Motor neuron (in vitro differentiated cells): ENCODE data around the gene SETX. TPM values are rescaled to one million over a fixed set of nuclear protein-coding genes. Genes with fewer than 3 reads are reported as not detected.
"Not testable (repeated sequence)": the region's sequence is repeated elsewhere in the genome, so short reads cannot be mapped to it uniquely, and the experiment has no call there.

ENCODE experiments used
- ATAC-seq, 8 experiments: fragments of 200-7000 bp; cut with Tn5 transposase; replicated peaks in 6 of 8; 2 replicates each; pipeline ENCODE4 v1.8.0; 2021; ENCODE audit warnings: mild to moderate bottlenecking in 8 of 8, moderate library complexity in 8 of 8
- H3K27ac ChIP-seq, 2 donors: fragments of 250-450 bp; sonication (Bioruptor Pico); 2 replicates each; pipeline ENCODE4 v1.9.0; 2021; ENCODE audit warnings: antibody characterized with exemption in 2 of 2, mild to moderate bottlenecking in 2 of 2, moderate library complexity in 1 of 2
- H3K4me1 ChIP-seq, 2 donors: fragments of 250-450 bp; sonication (Bioruptor Pico); replicated peaks in 1 of 2; 2 replicates each; pipeline ENCODE4 v1.6.1; 2021; ENCODE audit warnings: antibody characterized with exemption in 2 of 2, mild to moderate bottlenecking in 2 of 2, moderate library complexity in 1 of 2
- H3K4me3 ChIP-seq, 5 donors: fragments of 250-450 bp; sonication (Bioruptor Pico); 2 replicates each; pipeline ENCODE4 v1.9.0; 2021; ENCODE audit warnings: antibody characterized with exemption in 5 of 5, mild to moderate bottlenecking in 5 of 5, moderate library complexity in 4 of 5
- whole genome bisulfite sequencing, 10 experiments: fragments of 450-650 bp; shearing (Covaris generic); methylation state at CpG; one replicate each; pipeline ENCODE4 v1.0.0; 2022; 5-methylcytosine and 5-hydroxymethylcytosine counted together
- in situ Hi-C, 9 experiments: fragments of 400-800 bp; cut with MboI; loops; one replicate each; pipeline ENCODE4 v1.15.0; 2021; ENCODE audit warnings: low sequenced_read_pairs in 9 of 9, low pct_unique_long_range_greater_than_20kb in 2 of 9; ENCODE audit not compliant: unreplicated experiment in 9 of 9
- total RNA-seq, 8 experiments: library from RNA; unstranded; fragments of 300-600 nt; gene quantifications; 2 replicates each; pipeline versions ENCODE4 v1.2.3 to v1.2.4, GENCODE V29; 2022

SETX gene, protein sequence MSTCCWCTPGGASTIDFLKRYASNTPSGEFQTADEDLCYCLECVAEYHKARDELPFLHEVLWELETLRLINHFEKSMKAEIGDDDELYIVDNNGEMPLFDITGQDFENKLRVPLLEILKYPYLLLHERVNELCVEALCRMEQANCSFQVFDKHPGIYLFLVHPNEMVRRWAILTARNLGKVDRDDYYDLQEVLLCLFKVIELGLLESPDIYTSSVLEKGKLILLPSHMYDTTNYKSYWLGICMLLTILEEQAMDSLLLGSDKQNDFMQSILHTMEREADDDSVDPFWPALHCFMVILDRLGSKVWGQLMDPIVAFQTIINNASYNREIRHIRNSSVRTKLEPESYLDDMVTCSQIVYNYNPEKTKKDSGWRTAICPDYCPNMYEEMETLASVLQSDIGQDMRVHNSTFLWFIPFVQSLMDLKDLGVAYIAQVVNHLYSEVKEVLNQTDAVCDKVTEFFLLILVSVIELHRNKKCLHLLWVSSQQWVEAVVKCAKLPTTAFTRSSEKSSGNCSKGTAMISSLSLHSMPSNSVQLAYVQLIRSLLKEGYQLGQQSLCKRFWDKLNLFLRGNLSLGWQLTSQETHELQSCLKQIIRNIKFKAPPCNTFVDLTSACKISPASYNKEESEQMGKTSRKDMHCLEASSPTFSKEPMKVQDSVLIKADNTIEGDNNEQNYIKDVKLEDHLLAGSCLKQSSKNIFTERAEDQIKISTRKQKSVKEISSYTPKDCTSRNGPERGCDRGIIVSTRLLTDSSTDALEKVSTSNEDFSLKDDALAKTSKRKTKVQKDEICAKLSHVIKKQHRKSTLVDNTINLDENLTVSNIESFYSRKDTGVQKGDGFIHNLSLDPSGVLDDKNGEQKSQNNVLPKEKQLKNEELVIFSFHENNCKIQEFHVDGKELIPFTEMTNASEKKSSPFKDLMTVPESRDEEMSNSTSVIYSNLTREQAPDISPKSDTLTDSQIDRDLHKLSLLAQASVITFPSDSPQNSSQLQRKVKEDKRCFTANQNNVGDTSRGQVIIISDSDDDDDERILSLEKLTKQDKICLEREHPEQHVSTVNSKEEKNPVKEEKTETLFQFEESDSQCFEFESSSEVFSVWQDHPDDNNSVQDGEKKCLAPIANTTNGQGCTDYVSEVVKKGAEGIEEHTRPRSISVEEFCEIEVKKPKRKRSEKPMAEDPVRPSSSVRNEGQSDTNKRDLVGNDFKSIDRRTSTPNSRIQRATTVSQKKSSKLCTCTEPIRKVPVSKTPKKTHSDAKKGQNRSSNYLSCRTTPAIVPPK (N-terminal part only)
- 10 to 100 TPM; 23.8 to 55.6 (median 35.8) TPM for total RNA-seq

DNA sequence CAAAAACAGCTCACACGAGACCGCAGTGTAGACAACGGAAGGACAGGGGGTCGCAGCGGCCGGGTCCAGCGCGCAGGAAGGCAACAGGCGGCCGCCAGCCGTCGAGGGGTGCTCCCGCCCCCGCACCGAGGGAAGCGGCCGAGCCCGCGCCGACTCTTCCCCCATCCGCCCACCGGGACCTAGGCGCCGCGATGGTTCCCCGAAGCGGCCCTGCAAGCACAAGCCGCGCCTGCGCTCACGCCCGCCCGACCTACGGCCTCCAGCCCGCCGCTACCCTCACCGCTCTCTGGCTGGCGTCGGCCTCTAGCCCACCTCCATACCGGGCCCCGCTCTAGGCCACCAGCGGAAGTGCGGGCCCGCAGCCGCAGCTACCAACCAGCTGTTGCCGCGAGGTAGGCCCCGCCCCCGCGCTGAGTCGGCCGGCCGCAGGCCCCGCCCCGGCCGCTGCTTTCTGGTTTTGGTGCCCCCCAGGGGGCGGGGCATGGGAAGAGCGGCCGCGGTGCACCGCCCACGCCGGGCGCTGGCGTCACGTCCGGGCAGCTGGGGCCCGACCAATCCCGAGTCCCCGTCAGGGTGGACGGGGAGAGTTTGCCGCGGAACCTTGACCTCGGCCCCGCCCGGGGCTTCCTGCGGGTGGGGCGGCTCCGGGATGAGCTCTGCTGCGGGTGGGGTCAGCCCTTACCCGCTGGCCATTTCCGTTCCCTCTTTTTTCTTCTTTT is at the start of gene SETX:
Gene SETX, minus strand, starts transcription at position 350 of the 719 bp plus-strand sequence. CDS start 5,558 bp downstream, outside the sequence.
- in situ Hi-C loops, result no loop called here
- Histone ChIP-seq H3K4me3 (peak within 1 kb of the TSS; percentile 54 to 87 (median 76)), H3K27ac (peak within 1 kb of the TSS; percentile 65 to 85), H3K4me1 (peaks cover 10 to 14% of the 10 kb centered on the region in 2 donors)
- 0% methylated on average over 2 to 16 of the region's 82 CpGs; no CpG with 5 or more reads in 6 of the 10 experiments for WGBS, 10 experiments
- peak; percentile 86 to 97 (median 96) for ATAC-seq

DNA sequence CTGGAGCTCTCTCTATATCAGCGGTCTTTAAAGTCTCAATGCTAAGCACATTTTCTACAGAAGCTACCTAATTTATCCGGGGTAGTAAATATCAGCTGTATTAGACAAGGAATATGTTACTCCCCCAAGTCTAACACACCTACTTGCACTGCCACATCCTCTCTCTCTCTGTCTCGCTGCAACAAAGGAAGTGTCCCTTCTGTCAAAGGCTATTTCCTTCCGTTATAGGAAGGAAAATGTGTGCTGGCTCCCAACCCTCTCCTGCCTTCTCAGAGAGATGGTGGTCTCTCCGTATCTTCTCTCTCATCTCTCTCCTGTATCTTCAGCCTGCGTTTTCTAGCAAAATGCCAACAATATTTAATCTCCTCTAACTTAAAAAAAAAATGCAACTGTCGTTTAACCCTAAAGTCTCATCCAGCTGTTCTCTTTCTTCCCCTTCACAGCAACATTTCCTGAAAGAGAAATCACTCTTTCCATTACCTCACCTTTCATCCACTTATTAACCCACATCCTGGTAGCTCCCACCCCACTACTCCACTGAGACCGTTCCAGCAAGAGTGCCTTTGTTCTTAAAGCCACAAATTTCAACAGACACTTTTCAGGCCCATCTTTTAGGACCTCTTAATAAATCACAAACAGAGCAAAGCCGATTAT is 49.6 kb upstream of the SETX start:
- no peak for ATAC-seq
- WGBS, 10 experiments, result 26 to 93% (median 88%) methylated on average over 3 to 8 of the region's 9 CpGs
- Histone ChIP-seq H3K4me1 (peaks cover 7% of the 10 kb centered on the region in 2 donors), H3K27ac (no peak overlapping the region), H3K4me3 (no peak overlapping the region)
- in situ Hi-C loops, result loop anchor here in 1 of 9 experiments (25.0 kb wide), 1 partner anchor 408 kb away; no protein-coding TSS in a partner anchor

DNA sequence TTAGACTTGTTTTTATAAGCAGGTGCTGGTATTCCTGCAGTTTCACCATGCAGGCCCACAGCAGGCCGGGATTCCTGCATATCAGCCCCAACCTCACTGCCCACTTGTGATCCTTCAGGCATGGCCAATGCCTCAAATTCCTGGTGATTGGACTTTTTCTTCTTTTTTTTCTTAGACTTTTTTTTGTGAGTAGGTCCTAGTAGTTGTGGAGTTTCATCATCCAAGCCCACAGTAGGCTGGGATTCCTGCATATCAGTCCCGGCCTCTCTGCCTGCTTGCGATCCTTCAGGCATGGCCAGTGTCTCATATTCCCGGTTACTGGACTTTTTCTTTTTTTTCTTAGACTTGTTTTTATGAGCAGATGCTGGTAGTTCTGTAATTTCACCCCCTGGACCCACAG is 47.0 kb upstream of the SETX start:
- in situ Hi-C loops, result loop anchor here in 1 of 9 experiments (25.0 kb wide), 1 partner anchor 410 kb away; no protein-coding TSS in a partner anchor
- Histone ChIP-seq H3K4me1 (peaks cover 7% of the 10 kb centered on the region in 2 donors), H3K27ac (no peak overlapping the region), H3K4me3 (no peak overlapping the region)
- no peak for ATAC-seq
- 84 to 100% (median 99%) methylated on average over 1 to 4 of the region's 4 CpGs; no CpG with 5 or more reads in 2 of the 10 experiments for WGBS, 10 experiments

DNA sequence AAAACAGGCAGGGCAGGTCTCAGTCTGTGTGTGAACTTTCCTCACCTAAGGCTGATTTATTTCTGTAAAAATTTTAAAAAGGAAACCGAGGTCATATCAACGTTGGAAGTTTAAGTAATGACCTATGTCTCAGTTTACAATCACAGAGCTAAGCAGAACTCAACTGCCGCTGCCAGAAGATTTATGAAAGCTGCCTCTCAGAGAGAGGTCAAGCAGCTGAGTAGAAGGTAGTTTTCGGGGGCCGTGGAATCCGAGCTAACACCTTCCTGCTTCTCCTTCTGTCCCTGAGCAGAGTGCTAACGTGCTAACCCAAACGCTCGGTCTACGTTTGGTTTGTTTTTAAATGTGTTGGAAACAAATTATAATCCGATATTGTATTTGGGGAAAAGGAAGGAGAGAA is 40.8 kb upstream of the SETX start:
- 65 to 100% (median 91%) methylated on average over 1 to 11 of the region's 11 CpGs; no CpG with 5 or more reads in 2 of the 10 experiments for WGBS, 10 experiments
- Histone ChIP-seq H3K4me1 (no peaks in the 10 kb centered on the region), H3K27ac (no peak overlapping the region), H3K4me3 (no peak overlapping the region)
- ATAC-seq, result no peak
- in situ Hi-C loops, result no loop called here

DNA sequence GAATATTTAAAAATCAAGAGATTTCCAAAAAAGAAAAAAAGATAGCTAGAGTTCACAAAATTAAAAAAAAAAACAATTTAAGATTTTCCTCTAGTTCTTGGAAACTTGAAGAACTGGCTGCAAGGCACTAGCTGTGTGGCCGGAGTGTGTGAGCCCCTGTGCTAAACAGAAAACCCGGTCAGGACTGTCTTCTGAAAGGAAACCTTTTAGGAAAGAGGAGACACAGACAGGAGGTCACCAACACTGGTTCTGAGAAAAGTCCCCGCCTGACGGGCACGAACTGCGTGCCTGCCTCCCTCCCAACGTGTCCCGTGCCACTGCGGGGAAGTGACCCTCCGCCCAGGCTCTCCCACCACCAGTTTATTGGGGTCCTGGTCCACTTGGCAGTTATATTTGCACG is 36.7 kb upstream of the SETX start:
- in situ Hi-C loops, result no loop called here
- Histone ChIP-seq H3K27ac (no peak overlapping the region), H3K4me3 (no peak overlapping the region), H3K4me1 (no peaks in the 10 kb centered on the region)
- no peak for ATAC-seq
- 60 to 100% (median 90%) methylated on average over 1 to 8 of the region's 11 CpGs; no CpG with 5 or more reads in 2 of the 10 experiments for WGBS, 10 experiments

DNA sequence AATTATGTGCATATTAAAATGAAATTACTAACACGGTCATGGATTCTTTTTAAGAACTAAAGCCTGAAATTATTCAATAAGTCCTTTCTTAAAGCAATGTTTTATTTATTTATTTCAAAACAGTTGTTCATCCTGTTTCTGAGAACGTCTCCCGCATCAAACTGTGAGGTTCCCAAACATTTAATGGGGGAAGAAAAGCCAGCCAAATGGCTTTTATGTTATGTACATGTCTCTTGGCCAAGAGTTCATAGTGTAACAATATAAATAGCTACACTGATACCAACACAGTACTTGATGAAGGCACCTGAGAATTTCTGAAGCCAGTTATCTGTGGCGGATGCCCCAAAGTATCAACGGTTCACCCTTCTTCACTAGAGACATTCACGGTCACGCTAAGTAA is 36.2 kb upstream of the SETX start:
- WGBS, 10 experiments, result 53 to 83% (median 77%) methylated on average over 3 to 7 of the region's 7 CpGs; no CpG with 5 or more reads in 1 of the 10 experiments
- ATAC-seq, result no peak
- H3K4me1 ChIP-seq, result no peaks in the 10 kb centered on the region
- H3K27ac ChIP-seq, result no peak overlapping the region
- H3K4me3 ChIP-seq, result no peak overlapping the region
- in situ Hi-C loops, result no loop called here

DNA sequence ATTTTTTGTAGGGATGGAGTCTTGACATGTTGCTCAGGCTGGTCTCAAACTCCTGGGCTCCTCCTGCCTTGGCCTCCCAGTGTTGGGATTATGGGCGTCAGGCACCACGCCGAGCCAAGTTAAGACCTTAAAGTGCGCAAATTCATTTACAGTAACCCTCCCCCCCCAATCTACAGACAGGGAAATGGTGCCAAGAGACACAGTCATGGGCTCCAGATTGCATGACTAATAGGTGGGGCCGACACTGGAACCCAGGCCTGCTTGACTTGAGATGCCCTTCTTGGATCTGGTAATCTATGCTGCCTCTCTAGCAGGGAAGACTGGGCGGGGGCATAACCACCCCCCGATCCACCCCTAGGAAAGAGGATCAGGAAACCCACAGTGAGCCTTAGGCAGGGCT is 32.3 kb upstream of the SETX start:
- 25 to 100% (median 85%) methylated on average over 2 to 6 of the region's 7 CpGs; no CpG with 5 or more reads in 5 of the 10 experiments for WGBS, 10 experiments
- in situ Hi-C loops, result no loop called here
- no peak overlapping the region for H3K27ac ChIP-seq
- peak in 3 of 8 experiments; percentile 14 to 70 (median 32) for ATAC-seq
- no peak overlapping the region for H3K4me3 ChIP-seq
- H3K4me1 ChIP-seq, result no peaks in the 10 kb centered on the region

DNA sequence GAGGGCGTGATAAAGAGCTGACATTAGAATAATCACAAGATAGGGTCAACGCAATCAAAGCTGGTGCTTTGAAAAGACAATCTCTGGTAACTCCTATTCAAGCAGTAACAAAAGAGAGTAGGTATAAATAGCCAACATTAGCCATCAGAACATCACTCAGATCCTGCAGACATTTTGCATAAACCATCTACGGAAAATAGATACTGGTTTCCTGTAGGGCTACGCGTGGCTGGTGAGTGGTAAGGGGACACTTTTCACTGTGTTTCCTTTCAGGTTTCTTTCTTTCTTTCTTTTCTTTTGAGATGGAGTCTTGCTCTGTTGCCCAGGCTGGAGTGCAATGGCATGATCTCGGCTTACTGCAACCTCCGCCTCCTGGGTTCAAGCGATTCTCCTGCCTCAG is 29.6 kb upstream of the SETX start:
- no peak overlapping the region for H3K4me3 ChIP-seq

DNA sequence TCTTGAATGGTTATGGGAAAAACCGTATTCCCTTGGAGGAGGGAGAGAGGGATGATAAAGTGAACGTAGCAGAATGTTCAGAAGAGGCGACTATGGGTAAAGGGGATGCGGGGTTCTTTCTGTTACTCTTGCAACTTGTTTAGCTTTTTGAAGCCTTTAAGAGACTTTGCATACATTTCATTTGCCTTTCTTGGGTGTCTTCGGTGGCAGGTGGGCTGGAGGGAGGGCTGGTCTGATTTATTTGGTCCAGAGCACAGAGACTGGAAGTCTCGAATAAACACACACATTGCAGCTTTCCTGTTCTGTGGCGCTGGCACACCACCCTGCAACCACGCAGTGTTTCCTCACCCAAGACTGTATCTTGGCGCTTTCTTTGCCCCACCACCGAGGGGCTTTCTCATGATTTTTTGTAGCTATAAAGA is 28.7 kb upstream of the SETX start:
- in situ Hi-C loops, result no loop called here
- H3K27ac ChIP-seq, result no peak overlapping the region
- H3K4me3 ChIP-seq, result no peak overlapping the region
- ATAC-seq, result no peak
- WGBS, 10 experiments, result 83 to 100% (median 95%) methylated on average over 1 to 9 of the region's 10 CpGs; no CpG with 5 or more reads in 1 of the 10 experiments
- H3K4me1 ChIP-seq, result no peaks in the 10 kb centered on the region

More for the DNA sequence above, 29.6 kb upstream of the SETX start:
- WGBS, 10 experiments, result 76 to 100% (median 93%) methylated on average over 2 to 7 of the region's 8 CpGs; no CpG with 5 or more reads in 1 of the 10 experiments
- Histone ChIP-seq H3K4me1 (no peaks in the 10 kb centered on the region), H3K27ac (no peak overlapping the region)
- ATAC-seq, result no peak
- in situ Hi-C loops, result no loop called here

DNA sequence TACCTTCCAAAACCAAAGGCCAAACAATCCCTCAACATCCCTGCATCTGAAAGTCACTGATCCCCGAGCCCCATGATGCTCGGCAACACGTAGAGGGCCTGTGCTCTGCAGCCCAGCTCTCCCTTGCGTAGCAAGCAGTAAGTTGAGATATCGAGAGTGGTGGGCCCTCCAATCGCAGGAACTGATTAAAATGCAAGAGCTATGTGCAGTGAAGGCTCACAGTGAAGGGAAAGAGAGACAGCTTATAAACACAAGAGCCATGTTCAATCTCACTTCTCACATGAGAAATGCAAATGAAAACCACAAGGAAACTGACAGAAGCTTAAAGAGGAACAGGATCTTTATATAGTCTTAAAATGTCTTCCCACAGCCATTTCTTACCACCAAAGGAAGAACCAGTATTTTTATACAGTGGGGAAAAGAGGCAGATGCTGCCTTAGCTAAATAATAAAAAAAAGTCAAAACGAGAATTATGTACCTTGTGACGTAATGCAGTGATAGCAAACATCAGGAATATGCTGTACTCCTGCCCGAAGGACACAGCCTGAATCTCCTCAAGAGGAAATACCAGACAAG is 27.3 kb upstream of the SETX start:
- Histone ChIP-seq H3K4me1 (no peaks in the 10 kb centered on the region), H3K4me3 (no peak overlapping the region), H3K27ac (no peak overlapping the region)
- in situ Hi-C loops, result no loop called here
- ATAC-seq, result no peak
- WGBS, 10 experiments, result 89 to 100% (median 98%) methylated on average over 1 to 7 of the region's 9 CpGs; no CpG with 5 or more reads in 1 of the 10 experiments

DNA sequence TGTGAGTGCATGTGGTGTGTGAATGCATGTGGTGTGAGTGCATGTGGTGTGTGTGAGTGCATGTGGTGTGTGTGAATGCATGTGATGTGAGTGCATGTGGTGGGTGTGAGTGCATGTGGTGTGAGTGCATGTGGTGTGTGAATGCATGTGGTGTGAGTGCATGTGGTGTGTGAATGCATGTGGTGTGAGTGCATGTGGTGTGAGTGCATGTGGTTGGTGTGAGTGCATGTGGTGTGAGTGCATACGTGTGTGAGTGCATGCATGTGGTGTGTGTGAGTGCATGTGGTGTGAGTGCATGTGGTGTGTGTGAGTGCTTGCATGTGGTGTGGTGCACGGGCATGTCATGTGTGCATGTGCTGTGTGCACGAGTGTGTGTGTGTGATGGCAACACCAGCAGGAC is 23.6 kb upstream of the SETX start:
- WGBS, 10 experiments, result 83 to 100% (median 100%) methylated on average over 1 to 2 of the region's 3 CpGs; no CpG with 5 or more reads in 7 of the 10 experiments

More for the DNA sequence above, 23.6 kb upstream of the SETX start:
- H3K27ac ChIP-seq, ATAC-seq, H3K4me3 ChIP-seq, in situ Hi-C loops, H3K4me1 ChIP-seq: not testable (repeated sequence)
